Endothelial cell (in vitro differentiated cells): ENCODE data around the gene RIPK4. TPM values are rescaled to one million over a fixed set of nuclear protein-coding genes. Genes with fewer than 3 reads are reported as not detected.

ENCODE experiments used
- DNase-seq: peaks from one replicate; pipeline ENCODE4 v3.0.0; 2021; ENCODE audit warnings: low spot score
- H3K27ac Mint-ChIP-seq: one replicate; pipeline ENCODE4 v1.8.0; 2021; ENCODE audit warnings: mixed read lengths, inconsistent platforms; ENCODE audit not compliant: unreplicated experiment
- H3K27me3 Mint-ChIP-seq: one replicate; pipeline ENCODE4 v1.8.0; 2021; ENCODE audit warnings: mild to moderate bottlenecking, moderate library complexity, mixed read lengths, inconsistent platforms; ENCODE audit not compliant: unreplicated experiment
- H3K36me3 Mint-ChIP-seq: one replicate; pipeline ENCODE4 v1.8.0; 2021; ENCODE audit warnings: mild to moderate bottlenecking, low read depth, mixed read lengths, inconsistent platforms; ENCODE audit not compliant: unreplicated experiment
- H3K4me1 Mint-ChIP-seq: one replicate; pipeline ENCODE4 v1.8.0; 2021; ENCODE audit warnings: mild to moderate bottlenecking, mixed read lengths, inconsistent platforms; ENCODE audit not compliant: unreplicated experiment
- H3K4me3 Mint-ChIP-seq: one replicate; pipeline ENCODE4 v1.8.0; 2021; ENCODE audit warnings: mild to moderate bottlenecking, mixed read lengths, inconsistent platforms; ENCODE audit not compliant: unreplicated experiment
- H3K9me3 Mint-ChIP-seq: one replicate; pipeline ENCODE4 v1.8.0; 2021; ENCODE audit warnings: mixed read lengths, inconsistent platforms; ENCODE audit not compliant: unreplicated experiment
- CTCF ChIP-seq: fragments of 200-600 bp; sonication (generic); IDR thresholded peaks from one replicate; pipeline ENCODE4 v1.5.0; 2021; ENCODE audit warnings: antibody characterized with exemption; ENCODE audit not compliant: unreplicated experiment
- total RNA-seq: library from RNA; stranded (reverse); fragmentation: NEBNext Ultra II Directional; extraction: Animal tissue kit (Norgen Biotek cat#: 25700); gene quantifications from one replicate; pipeline ENCODE4 v1.2.1, GENCODE V29; 2021; ENCODE audit not compliant: unreplicated experiment

RIPK4 gene
- total RNA-seq, 1 donor from 2014 or later = 9.6 TPM

DNA sequence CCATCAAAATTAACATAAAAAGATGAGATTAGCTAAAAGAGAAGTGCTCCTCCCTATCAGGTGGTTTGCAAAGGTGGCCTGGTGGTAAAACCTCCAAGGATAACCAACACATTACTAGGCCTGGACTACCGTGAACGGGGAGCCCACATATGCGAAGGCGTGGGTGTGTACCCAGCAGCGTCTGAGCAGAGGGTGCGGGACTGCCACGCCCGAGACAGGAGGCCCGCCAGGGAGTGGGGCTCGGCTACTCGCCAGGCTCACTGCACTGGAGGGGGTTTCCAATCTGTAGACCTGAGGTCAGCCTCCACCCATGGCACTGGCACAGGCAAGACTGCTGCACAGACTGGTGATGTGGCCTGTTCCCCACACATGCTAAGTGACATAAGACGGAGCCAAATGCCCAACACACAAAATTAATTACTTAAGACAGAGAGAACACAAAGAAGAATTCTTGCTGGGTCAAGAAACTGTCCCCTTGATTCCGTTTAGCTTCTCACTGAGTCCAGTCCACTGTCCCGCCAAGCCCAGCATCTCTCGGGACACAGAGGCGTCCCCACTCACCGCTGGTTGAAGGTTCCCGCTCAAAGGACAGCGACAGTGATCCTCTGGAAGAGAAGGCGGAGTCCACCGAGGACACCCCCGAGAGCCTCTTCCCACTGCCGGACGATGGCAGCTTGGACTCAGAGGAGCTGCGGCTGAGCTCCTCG lies 23.4 kb downstream of the RIPK4 start:
- TF ChIP-seq CTCF = no peak
- no peak for DNase-seq
- peaks cover 60% of the 10 kb centered on the region for H3K36me3 Mint-ChIP-seq
- H3K27me3 Mint-ChIP-seq = peaks cover 10% of the 10 kb centered on the region
- H3K4me3 Mint-ChIP-seq = no peak overlapping the region
- H3K27ac Mint-ChIP-seq = peak overlapping the region; percentile 48
- H3K9me3 Mint-ChIP-seq = no peaks in the 10 kb centered on the region
- H3K4me1 Mint-ChIP-seq = peaks cover 11% of the 10 kb centered on the region

GRCh38 chr21:41742073-41742875 lies 24.6 kb downstream of the RIPK4 start:
- peaks cover 5% of the 10 kb centered on the region for H3K9me3 Mint-ChIP-seq
- peaks cover 61% of the 10 kb centered on the region for H3K36me3 Mint-ChIP-seq
- H3K4me1 Mint-ChIP-seq = peaks cover 11% of the 10 kb centered on the region
- peak overlapping the region; percentile 88 for H3K27ac Mint-ChIP-seq
- peak overlapping the region; percentile 70 for H3K4me3 Mint-ChIP-seq
- peaks cover 8% of the 10 kb centered on the region for H3K27me3 Mint-ChIP-seq
- no peak for DNase-seq
- no peak for TF ChIP-seq CTCF

DNA sequence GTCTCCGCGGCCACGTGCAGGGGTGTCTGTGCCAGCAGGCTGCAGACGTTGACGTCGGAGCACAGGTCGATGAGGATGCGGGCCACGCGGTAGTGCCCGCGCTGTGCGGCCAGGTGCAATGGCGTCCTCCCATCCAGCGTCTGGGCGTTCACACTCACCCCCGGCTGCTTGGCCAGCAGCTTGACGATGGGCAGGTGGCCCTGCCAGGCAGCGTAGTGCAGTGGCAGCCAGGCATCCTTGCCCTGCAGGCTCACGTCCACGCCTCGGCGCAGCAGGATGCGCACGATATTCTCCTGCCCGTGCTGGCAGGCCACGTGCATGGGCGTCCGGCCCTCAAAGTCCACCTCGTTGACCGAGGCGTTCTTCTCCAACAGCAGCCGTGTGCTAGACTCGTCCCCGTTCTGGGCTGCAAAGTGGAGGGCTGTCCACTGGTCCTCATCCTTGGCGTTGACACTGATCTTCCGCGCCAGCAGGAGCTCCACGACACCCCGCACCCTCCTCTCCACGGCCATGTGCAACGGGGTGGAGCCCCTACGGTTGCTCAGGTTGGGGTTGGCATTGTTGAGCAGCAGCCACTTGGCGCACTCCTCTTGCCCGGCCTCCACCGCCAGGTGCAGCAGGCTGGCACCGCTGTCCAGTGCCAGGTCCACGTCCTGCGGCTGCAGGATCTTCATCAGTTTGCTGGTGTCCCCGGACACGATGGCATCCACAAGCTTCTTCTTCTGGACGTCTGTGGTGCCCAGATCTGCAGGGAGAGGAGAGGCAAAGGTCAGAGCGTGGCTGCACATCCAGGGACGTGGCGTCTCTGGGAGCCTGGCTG lies 25.4 kb downstream of the RIPK4 start:
- H3K4me3 Mint-ChIP-seq = no peak overlapping the region
- peaks cover 10% of the 10 kb centered on the region for H3K4me1 Mint-ChIP-seq
- H3K27me3 Mint-ChIP-seq = peaks cover 12% of the 10 kb centered on the region
- no peak for DNase-seq
- H3K9me3 Mint-ChIP-seq = peaks cover 9% of the 10 kb centered on the region
- H3K27ac Mint-ChIP-seq = no peak overlapping the region
- H3K36me3 Mint-ChIP-seq = peaks cover 59% of the 10 kb centered on the region
- TF ChIP-seq CTCF = no peak

GRCh38 chr21:41740604-41741252 lies 26.1 kb downstream of the RIPK4 start:
- Mint-ChIP-seq H3K4me3 (no peak overlapping the region), H3K9me3 (peaks cover 9% of the 10 kb centered on the region), H3K36me3 (peaks cover 59% of the 10 kb centered on the region), H3K27me3 (peaks cover 12% of the 10 kb centered on the region), H3K4me1 (peaks cover 10% of the 10 kb centered on the region), H3K27ac (no peak overlapping the region)
- DNase-seq = no peak
- TF ChIP-seq CTCF = no peak
